ENCODE data around the gene PNO1. TPM values are rescaled to one million over a fixed set of nuclear protein-coding genes. Genes with fewer than 3 reads are reported as not detected.
"Not testable (repeated sequence)": the region's sequence is repeated elsewhere in the genome, so short reads cannot be mapped to it uniquely, and the experiment has no call there.

The PNO1 gene
- total RNA-seq, 1 donor from 2014 or later: 15.5 TPM

GRCh38 chr2:68158134-68158447, 403 bp downstream of the PNO1 start:
- DNase-seq: no peak

- DNase-seq: no peak
These were observed 6.0 kb downstream of the PNO1 start for GRCh38 chr2:68163641-68164040.

GRCh38 chr2:68167186-68167585, 9.5 kb downstream of the PNO1 start:
- DNase-seq: no peak

GRCh38 chr2:68169308-68169707, 11.6 kb downstream of the PNO1 start:
- no peak for DNase-seq

GRCh38 chr2:68171146-68171545, 13.5 kb downstream of the PNO1 start:
- no peak for DNase-seq

GRCh38 chr2:68171684-68172083, 14.0 kb downstream of the PNO1 start:
- DNase-seq: no peak

GRCh38 chr2:68172521-68172920, 14.8 kb downstream of the PNO1 start:
- no peak for DNase-seq

- no peak for DNase-seq
These were observed 15.5 kb downstream of the PNO1 start for GRCh38 chr2:68172990-68173700.

- DNase-seq: not testable (repeated sequence)
These were observed 17.5 kb downstream of the PNO1 start for GRCh38 chr2:68175210-68175609.

- no peak for DNase-seq
These were observed 19.0 kb downstream of the PNO1 start for GRCh38 chr2:68176657-68177056.

- DNase-seq: no peak
These were observed 19.9 kb downstream of the PNO1 start for GRCh38 chr2:68177541-68177940.

GRCh38 chr2:68178432-68178831, 20.7 kb downstream of the PNO1 start:
- DNase-seq: no peak

- no peak for DNase-seq
These were observed 21.4 kb downstream of the PNO1 start for GRCh38 chr2:68178954-68179627.

- no peak for DNase-seq
These were observed 25.2 kb downstream of the PNO1 start for GRCh38 chr2:68182902-68183301.

- peak; percentile 22 for DNase-seq
These were observed 28.0 kb downstream of the PNO1 start for GRCh38 chr2:68185541-68186164.

GRCh38 chr2:68187329-68187728, 29.6 kb downstream of the PNO1 start:
- DNase-seq: no peak

GRCh38 chr2:68188831-68189230, 31.1 kb downstream of the PNO1 start:
- no peak for DNase-seq

GRCh38 chr2:68189991-68190784, 32.5 kb downstream of the PNO1 start:
- DNase-seq: no peak

- DNase-seq: no peak
These were observed 33.5 kb downstream of the PNO1 start for GRCh38 chr2:68190991-68191731.

GRCh38 chr2:68193144-68193543, 35.5 kb downstream of the PNO1 start:
- DNase-seq: no peak

GRCh38 chr2:68193787-68194372, 36.2 kb downstream of the PNO1 start:
- no peak for DNase-seq

GRCh38 chr2:68195096-68195495, 37.4 kb downstream of the PNO1 start:
- DNase-seq: no peak
